NK-92 (cell line): ENCODE results near the gene HTD2.
"Not testable (repeated sequence)": the region's sequence is repeated elsewhere in the genome, so short reads cannot be mapped to it uniquely, and the experiment has no call there.

Experiments
- DNase-seq: peaks from one replicate; lab custom pipeline; 2025; ENCODE audit not compliant: unreplicated experiment; lab: John Stamatoyannopoulos, UW

HTD2 gene

DNA sequence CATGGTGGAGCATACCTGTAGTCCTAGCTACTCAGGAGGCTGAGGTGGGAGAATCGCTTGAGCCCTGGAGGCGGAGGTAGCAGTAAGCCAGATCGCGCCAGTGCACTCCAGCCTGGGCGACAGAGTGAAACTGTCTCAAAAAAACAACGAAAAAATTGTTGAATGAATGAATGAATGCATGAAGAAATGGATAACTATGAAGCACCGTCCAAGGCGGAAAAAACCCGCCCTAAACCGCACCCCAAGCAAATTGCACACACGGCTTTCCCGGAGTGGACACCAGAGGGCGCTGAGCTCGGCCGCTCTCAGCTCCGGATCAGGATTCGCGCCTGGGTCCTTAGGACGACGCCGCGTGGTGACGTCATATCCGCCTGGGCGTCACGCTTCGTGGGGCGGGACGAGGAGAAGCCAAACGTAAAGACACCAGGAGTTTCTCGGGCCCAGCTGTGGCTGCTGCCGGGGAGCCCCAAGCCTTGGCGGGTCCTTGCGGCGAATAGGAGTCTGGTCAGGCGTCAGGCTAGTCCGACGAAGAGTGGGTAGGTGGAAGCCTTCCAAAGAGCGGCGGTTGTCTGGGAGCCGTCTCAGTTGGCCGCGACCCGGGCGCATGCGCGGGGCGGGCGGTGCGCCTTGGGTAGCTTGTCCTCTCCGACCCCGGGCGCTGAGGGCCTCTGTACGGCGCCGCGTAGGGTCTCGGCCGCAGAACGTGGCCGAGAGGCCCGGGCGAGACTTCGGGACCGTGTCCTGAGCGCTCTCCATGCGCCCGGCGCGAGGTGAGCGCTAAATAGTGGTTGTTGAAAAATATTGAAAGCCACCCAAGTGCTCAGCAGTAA is at the start of gene HTD2, which contains the start of gene RPP14:
Gene HTD2, plus strand, starts transcription at position 639 of the 830 bp plus-strand sequence. CDS start 11,094 bp downstream, outside the sequence.
Gene RPP14, plus strand, starts transcription at position 364 of the 830 bp plus-strand sequence. CDS start 4,085 bp downstream, outside the sequence.
- DNase-seq = peak; percentile 91

DNA sequence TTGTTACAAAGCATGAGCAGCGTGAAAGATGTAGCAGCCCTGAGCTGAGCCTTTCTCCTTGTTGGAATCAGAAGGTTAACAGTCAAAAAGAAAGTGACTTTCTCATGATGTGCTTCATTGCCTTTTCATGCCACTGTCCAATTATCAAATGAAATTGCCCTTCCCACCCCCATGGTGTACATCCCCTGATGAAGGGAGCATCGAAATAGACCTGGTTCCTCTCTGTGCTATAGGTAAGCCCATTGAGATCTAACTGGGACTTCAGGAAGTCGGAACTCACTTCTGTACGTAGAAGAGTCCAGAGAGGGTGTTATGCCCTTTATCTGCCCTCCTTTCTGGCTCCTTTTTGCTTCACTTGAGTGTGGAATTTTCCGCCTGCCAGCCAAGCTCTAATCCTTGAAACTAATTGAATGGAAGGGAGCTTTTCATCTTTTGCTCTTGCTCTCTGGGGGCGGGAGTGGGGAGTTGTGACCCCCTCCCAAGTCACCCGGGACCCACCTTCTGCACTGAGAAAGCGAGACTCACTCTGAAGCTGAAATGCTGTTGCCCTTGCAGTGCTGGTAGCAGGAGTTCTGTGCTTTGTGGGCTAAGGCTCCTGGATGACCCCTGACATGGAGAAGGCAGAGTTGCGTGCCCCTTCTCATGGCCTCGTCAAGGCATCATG is 47.8 kb upstream of the HTD2 start:
- no peak for DNase-seq

DNA sequence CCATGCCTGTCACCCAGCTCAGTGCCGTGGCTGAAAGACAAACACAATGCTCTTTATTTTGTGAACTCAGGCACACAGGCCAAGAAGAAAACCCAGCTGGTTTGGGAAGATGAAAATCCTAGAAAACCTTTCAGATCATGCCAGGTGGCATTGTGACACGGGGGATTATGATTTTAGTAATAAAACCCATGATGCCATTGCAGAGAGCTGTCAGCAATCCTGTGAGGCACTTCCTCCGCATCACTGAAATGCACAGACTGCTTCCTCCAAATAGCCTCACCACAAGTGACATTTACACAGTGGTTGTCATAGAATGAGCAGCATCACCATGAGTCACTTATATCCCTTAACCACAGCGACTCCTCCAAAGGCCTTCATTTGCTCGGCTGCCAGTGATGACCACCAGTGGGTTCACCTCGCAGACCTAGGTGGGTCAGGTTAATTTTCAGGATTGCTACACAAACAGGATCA is 46.0 kb upstream of the HTD2 start:
- no peak for DNase-seq

DNA sequence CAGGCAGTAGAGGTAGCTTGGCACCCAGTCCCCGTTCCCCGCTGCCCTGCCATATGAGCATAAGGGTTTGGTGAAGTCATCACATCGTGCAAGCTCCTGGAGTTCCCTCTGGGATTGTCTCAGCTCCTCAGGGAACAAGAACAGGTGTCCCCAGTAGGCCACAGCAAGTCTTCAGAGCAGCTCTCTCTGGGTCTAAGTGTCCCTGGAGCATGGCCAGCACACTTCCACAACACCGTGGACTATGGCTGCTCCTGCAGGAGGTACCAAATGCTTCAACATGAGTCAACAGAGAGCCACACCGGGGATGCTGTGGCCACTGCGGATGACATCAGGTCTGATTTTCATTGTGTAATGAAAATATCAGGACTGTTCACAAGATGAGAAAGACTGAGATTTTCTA is 45.6 kb upstream of the HTD2 start:
- DNase-seq = no peak

DNA sequence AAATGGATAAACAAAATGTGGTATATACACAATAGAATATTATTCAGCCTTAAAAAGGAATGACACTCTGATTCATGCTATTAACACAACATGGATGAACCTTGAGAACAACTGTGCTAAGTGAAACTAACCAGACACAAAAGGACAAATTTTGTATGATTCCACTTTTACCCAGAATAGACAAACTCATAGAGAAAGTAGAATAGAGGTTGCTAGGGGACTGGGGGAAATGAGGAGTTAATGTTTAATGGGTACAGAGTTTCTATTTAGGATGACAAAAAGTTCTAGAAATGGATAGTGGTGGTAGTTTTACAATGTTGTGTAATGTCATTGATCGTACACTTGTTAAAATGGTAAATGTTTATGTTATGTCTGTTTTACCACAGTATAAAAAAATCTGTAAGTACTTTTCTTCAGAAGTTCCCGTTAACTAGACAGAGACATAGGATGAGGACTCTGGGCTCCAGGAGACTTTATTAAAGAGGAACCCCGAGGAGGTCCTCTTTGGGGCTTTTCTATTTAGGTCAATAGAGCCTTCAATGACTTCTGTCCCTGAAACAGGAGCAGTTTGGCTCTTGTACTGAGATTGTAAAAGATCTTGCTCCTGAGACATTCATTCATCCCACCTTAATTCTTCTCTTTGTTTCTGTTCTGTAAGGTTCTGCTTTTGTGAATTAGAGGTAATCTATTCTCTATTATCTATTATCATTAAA is 44.2 kb upstream of the HTD2 start:
- no peak for DNase-seq

DNA sequence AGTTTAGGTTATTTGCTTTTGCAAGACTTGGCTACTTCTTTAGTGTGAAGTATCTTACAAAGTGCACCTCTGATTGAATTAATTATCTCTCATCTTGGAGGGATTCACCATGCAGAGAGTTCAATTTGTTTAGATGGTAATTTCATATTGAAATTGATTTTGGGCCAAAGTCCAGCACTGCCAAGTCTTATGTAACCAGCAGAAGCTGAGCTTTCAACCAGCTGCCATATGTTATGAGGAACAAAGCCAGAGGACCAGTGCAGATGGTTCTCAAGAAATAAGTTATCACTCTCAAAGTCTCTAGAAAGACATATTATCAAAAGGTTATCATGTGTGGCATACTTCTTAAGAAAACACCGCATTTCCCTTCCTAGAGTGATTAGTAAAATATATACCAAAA is 39.7 kb upstream of the HTD2 start:
- DNase-seq = no peak

DNA sequence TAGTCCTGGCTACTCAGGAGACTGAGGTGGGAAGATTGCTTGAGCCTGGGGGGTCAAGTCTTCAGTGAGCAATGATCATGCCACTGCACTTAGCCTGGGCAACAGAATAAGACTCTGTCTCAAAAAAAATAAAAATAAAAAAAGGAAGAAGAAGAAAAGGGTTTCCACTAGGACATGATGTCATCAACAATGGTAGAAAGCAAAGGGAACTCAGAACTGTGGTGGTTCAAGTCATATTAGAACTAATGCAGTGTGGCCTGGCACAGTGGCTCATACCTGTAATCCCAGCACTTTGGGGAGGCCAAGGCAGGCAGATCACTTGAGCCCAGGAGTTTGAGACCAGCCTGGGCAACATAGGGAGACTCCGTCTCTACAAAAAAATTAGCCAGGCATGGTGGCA is 38.8 kb upstream of the HTD2 start:
- not testable (repeated sequence) for DNase-seq

DNA sequence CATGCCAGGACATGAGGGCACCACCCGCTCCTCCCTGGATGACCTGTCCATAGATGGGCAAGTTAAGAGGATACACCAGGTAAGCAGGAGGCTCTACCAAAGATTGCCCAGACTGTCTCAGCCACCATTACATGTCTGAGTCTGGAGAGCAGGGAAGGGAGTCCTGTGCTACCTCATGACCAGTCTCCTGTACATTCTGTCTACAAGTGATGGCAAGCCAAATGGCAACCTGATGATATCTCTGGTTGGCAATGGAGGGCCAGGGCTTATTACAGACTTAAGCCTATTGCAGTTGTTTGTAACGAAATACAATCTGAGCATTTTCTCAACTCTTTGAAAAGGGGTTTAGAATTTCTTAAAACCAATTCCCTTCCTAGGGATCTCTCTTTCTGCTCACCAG is 37.0 kb upstream of the HTD2 start:
- no peak for DNase-seq

DNA sequence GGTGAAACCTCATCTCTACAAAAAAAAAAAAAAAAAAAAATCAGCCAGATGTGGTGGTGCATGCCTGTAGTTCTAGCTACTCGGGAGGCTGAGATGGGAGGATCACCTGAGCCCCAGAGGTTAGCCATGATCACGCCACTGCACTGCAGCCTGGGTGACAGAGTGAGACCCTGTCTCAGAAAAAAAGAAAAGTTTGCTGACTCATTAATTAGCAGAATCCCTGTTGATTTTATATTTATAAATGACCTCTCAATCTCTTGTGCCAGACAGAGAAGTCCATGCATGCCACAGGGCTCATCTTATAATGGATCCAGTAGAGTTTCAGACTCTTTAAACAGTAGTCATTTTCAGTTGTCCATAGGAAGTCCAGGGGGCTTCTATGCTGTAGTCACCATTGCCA is 35.8 kb upstream of the HTD2 start:
- no peak for DNase-seq

DNA sequence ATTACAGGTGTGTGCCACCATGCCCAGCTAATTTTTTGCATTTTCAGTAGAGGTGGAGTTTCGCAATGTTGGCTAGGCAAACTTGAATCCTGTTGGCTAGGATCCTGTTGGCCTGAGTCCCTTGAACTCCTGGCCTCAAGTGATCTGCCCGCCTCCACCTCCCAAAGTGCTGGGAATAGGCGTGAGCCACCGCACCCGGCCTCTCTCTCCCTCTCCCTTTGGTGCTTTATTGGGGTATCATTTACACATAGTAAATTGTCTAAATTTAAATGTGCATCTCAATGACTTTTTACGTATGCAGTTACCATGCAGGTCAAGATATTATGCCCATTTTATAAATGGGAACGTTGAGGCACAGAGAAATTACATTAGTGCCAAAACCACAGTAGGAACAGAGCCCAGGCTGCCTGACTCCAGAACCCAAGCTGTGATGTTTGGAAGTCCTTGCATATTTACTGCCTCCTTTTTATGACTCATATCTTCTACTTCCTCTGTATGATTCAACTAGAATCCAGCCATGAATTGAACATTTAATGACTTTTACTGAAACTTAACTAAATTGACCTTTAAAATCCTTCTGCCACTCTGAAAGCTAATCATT is 34.3 kb upstream of the HTD2 start:
- no peak for DNase-seq

DNA sequence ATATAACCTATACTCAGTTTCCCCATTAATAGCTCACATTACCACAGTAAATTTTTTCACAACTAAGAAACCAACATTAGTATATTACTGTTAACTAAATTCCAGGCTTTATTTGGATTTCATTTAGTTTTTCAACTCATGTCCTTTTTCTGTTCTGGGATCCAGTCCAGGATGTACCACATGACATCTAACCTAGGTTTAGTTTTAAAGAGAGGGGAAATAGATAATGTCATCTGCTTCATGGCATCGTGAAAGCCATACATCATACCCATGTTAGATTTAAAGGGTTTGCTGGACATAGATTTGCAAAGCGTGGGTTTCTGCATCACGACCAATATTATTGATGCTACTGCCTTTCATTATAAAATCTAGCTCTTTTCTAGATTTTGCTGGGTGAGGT is 33.4 kb upstream of the HTD2 start:
- no peak for DNase-seq

DNA sequence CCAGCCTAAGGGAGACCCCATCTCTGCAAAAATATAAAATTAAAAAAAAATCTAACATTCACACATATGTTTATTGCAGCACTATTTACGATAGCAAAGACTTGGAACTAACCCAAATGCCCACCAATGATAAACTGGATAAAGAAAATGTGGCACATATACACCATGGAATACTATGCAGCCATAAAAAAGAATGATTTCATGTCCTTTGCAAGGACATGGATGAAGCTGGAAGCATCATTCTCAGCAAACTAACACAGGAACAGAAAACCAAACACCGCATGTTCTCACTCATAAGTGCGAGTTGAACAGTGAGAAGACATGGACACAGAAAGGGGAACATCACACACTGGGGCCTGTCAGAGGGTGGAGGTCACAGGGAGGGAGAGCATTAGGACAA is 33.0 kb upstream of the HTD2 start:
- DNase-seq = not testable (repeated sequence)

DNA sequence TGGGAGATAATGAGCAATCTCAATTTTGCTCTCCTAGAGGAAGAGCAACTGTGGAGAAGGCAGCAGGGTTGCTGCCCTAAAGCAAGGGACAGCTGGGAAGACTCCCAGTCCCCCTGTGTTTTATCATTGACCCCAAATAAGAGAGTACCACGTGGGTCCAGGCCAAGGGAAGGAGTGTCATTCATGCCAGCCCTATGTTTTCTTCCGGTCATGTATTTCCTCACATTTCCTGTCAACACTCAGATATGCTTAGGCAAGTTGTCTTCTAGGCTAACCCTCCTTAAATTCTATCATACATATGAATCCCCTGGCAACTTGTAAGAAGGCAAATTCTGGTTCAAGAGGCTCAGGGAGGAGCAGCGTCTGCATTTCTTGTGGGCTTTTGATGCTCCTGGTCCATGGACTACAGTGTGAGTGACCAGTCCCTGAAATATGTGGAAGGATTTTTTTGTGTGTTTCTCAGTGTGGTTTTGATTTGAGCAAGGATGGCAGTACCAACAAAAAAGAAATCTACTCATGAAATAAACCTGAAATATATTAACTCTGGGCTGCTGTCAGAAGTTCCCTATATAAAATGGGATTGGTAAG is 32.2 kb upstream of the HTD2 start:
- DNase-seq = no peak

DNA sequence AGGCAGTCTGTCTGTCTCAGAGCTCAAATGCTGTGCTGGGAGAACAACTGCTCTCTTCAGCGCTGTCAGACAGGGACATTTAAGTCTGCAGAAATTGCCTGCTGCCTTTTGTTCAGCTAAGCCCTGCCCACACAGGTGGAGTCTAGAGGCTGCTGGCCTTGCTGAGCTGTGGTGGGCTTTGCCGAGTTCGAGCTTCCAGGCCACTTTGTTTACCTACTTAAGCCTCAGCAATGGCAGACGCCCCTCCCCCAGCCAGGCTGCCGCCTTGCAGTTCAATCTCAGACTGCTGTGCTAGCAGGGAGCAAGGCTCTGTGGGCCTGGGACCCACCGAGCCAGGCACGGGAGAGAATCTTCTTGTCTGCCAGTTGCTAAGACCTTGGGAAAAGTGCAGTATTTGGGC is 25.3 kb upstream of the HTD2 start:
- no peak for DNase-seq

DNA sequence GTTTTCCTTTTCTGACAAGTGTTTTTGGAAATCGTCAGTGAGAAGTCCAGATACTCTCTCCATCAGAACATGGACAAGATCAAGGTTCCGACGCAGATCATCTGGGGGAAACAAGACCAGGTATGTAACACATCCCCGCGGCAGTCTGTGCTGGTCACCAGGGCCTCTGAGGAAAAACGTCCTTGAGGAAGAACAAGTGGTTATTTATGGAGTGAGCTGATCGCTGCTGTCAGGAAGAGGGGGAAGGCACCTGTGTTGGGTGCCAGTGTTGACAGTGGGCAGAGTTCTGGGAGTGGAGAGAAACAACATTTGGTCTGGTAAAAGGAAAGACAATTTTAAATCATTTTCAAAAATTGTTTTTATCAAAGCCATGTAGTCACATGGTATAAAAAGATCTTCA is 21.0 kb upstream of the HTD2 start:
- DNase-seq = no peak

DNA sequence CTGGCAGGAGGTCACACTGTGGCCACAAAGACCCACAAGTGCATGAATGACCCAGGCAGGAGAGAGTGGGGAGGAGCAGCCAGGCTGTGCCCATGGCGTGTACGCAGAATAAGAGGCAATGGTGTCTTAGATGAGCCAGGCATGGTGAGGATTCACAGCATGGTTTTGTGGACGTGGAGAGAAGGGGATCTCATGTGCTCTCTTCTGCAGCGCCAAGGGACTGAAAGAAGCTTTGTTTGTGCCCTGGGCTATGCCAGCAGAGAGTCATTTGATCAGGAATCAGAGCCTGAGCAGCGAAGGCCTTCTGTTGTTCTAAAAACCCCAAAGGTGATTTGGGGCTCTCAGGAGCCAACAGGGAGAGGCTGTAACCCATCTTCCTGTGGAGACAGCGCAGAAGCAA is 19.0 kb upstream of the HTD2 start:
- DNase-seq = no peak

DNA sequence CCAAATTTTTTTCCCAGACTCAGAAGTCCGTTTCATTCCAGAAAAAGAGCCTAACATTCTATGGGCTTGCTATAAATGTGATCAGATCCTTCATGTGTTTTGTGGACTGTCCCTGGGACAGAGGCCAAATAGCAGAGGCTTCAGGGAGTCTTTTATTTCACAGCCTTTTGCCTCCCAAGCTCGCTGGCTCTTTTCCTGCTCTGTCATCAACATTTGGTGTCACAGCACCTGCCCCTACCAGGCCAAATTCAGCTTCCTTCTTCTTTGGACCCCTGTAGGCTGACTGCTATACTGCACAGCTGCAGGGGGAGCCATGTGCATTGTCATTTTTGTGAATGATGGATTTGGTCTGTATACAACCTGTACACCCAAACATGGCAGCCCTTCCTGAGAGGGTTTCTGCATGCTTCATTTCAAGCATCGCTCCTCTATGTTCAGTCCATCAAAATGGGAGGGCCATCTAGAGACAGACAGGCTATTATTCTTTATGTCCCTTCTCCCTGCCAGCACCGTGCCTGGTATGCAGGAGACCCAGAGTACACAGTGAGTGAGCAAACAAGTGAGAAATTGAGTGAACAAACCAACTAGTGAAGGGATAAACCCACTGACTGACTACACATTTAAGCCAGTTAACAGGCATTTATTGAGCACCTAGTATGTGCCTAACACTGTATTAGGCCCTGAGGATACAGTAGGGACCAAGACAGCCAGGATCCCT is 18.1 kb upstream of the HTD2 start:
- no peak for DNase-seq

DNA sequence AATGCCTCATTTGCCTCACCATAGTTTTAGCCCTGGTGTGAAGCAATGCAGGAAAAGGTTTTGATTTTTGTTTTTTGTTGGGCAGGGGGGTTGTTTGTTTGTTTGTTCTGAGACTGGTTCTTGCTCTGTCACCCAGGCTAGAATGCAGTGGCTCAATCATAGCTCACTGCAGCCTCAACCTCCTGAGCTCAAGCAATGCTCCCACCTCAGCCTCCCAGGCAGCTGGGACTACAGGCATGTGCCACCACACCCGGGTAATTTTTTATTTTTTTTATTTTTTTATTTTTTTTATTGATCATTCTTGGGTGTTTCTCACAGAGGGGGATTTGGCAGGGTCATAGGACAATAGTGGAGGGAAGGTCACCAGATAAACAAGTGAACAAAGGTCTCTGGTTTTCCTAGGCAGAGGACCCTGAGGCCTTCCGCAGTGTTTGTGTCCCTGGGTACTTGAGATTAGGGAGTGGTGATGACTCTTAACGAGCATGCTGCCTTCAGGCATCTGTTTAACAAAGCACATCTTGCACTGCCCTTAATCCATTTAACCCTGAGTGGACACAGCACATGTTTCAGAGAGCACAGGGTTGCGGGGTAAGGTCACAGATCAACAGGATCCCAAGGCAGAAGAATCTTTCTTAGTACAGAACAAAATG is 17.2 kb upstream of the HTD2 start:
- DNase-seq = not testable (repeated sequence)

DNA sequence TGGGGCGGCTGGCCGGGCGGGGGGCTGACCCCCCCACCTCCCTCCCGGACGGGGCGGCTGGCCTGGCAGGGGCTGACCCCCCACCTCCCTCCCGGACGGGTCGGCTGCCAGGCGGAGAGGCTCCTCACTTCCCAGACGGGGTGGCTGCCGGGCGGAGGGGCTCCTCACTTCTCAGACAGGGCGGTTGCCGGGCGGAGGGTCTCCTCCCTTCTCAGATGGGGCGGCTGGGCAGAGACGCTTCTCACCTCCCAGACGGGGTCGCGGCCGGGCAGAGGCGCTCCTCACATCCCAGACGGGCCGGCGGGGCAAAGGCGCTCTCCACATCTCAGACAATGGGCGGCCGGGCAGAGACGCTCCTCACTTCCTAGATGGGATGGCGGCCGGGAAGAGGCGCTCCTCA is 15.9 kb upstream of the HTD2 start:
- not testable (repeated sequence) for DNase-seq
